NCI-H2029 treated with DMSO at 0.1 percent for 48 hours (cell line): ENCODE data around the gene SRGAP1.

Source experiments
- DNase-seq: peaks from one replicate; lab custom pipeline; 2025; lab: John Stamatoyannopoulos, UW

Gene SRGAP1

GRCh38 chr12:63966606-63966975 lies 122.1 kb downstream of the SRGAP1 start:
- DNase-seq, result no peak

GRCh38 chr12:63967358-63968145 lies 123.1 kb downstream of the SRGAP1 start:
- DNase-seq, result no peak

GRCh38 chr12:63968673-63969072 lies 124.2 kb downstream of the SRGAP1 start:
- no peak for DNase-seq

- DNase-seq, result no peak
Observed at GRCh38 chr12:63976902-63977395, 132.4 kb downstream of the SRGAP1 start.

- DNase-seq, result no peak
Observed at GRCh38 chr12:63977441-63977840, 132.9 kb downstream of the SRGAP1 start.

GRCh38 chr12:63978519-63978918 lies 134.0 kb downstream of the SRGAP1 start:
- no peak for DNase-seq

GRCh38 chr12:63980211-63980610 lies 135.7 kb downstream of the SRGAP1 start:
- DNase-seq, result no peak

GRCh38 chr12:63981343-63981742 lies 136.8 kb downstream of the SRGAP1 start:
- DNase-seq, result no peak

- no peak for DNase-seq
Observed at GRCh38 chr12:63982604-63983295, 138.2 kb downstream of the SRGAP1 start.

- no peak for DNase-seq
Observed at GRCh38 chr12:63985456-63985855, 141.0 kb downstream of the SRGAP1 start.

- DNase-seq, result no peak
Observed at GRCh38 chr12:63985945-63986344, 141.4 kb downstream of the SRGAP1 start.

GRCh38 chr12:63989301-63989845 lies 144.9 kb downstream of the SRGAP1 start:
- no peak for DNase-seq

- no peak for DNase-seq
Observed at GRCh38 chr12:63990828-63991547, 146.5 kb downstream of the SRGAP1 start.

- DNase-seq, result no peak
Observed at GRCh38 chr12:63994704-63995103, 150.2 kb downstream of the SRGAP1 start.

- DNase-seq, result peak; percentile 43
Observed at GRCh38 chr12:63995512-63995911, 151.0 kb downstream of the SRGAP1 start.

GRCh38 chr12:63996556-63996955 lies 152.1 kb downstream of the SRGAP1 start:
- DNase-seq, result no peak

- no peak for DNase-seq
Observed at GRCh38 chr12:63997198-63997597, 152.7 kb downstream of the SRGAP1 start.

GRCh38 chr12:63998584-63998983 lies 154.1 kb downstream of the SRGAP1 start:
- DNase-seq, result no peak

- DNase-seq, result no peak
Observed at GRCh38 chr12:63999853-64000252, 155.4 kb downstream of the SRGAP1 start.

- no peak for DNase-seq
Observed at GRCh38 chr12:64001439-64001838, 156.9 kb downstream of the SRGAP1 start.

- no peak for DNase-seq
Observed at GRCh38 chr12:64004641-64005040, 160.1 kb downstream of the SRGAP1 start.

GRCh38 chr12:64006211-64006825 lies 161.8 kb downstream of the SRGAP1 start:
- no peak for DNase-seq
